Type B pancreatic cell (in vitro differentiated cells): ENCODE measurements around the gene ATP6V0E2. TPM values are rescaled to one million over a fixed set of nuclear protein-coding genes. Genes with fewer than 3 reads are reported as not detected.

Experiments used
- DNase-seq: peaks from one replicate; pipeline ENCODE4 v3.0.0; 2021; ENCODE audit warnings: mixed read lengths; ENCODE audit not compliant: unreplicated experiment; ENCODE audit errors: extremely low spot score
- H3K27ac Mint-ChIP-seq: 2 replicates; pipeline ENCODE4 v1.8.0; 2021; ENCODE audit warnings: mild to moderate bottlenecking, mixed read lengths
- H3K27me3 Mint-ChIP-seq: 2 replicates; pipeline ENCODE4 v1.8.0; 2021; ENCODE audit warnings: mixed read lengths
- H3K36me3 Mint-ChIP-seq: 2 replicates; pipeline ENCODE4 v1.8.0; 2021; ENCODE audit warnings: mixed read lengths
- H3K4me1 Mint-ChIP-seq: one replicate; pipeline ENCODE4 v1.8.0; 2021; ENCODE audit warnings: mixed read lengths; ENCODE audit not compliant: unreplicated experiment
- H3K4me3 Mint-ChIP-seq: 2 replicates; pipeline ENCODE4 v1.8.0; 2021; ENCODE audit warnings: mild to moderate bottlenecking, mixed read lengths
- H3K9me3 Mint-ChIP-seq: 2 replicates; pipeline ENCODE4 v1.8.0; 2021; ENCODE audit warnings: mixed read lengths
- CTCF ChIP-seq: fragments of 200-600 bp; sonication (generic); conservative IDR thresholded peaks from 2 replicates; pipeline ENCODE4 v1.5.0; 2021; ENCODE audit warnings: antibody characterized with exemption, mild to moderate bottlenecking
- total RNA-seq: library from RNA; stranded (reverse); gene quantifications from 2 replicates; pipeline ENCODE4 v1.2.1, GENCODE V29; 2021; ENCODE audit warnings: low replicate concordance

ATP6V0E2 gene
- total RNA-seq, 1 donor from 2014 or later, result 36.8 TPM

GRCh38 chr7:149873970-149874643, 338 bp downstream of the ATP6V0E2 start:
- Mint-ChIP-seq H3K36me3 (no peaks in the 10 kb centered on the region), H3K4me3 (peak overlapping the region; percentile 83), H3K9me3 (no peaks in the 10 kb centered on the region), H3K27ac (peak overlapping the region; percentile 100), H3K4me1 (peaks cover 24% of the 10 kb centered on the region), H3K27me3 (no peaks in the 10 kb centered on the region)
- no peak for DNase-seq
- TF ChIP-seq CTCF, result no peak

DNA sequence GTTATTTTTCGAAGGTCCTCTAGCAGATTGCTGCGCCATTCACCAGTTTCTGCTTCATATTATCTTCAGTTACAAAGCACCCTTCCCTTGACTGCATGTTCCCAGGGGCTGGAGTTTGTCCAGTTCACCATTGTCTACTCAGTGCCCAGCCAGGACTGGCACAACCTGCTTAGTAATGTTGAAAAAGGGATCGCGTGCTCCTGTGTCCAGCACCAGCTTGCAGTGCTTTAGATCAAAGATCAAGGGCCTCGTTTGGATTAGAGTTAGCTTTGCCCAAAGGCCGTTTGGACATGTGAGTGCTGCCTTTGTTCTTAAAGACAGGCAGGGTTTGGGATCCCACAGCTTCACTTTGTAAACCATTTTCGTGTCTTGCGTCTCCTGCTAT, 867 bp downstream of the ATP6V0E2 start:
- Mint-ChIP-seq H3K4me3 (peak overlapping the region; percentile 83), H3K9me3 (no peaks in the 10 kb centered on the region), H3K4me1 (peaks cover 24% of the 10 kb centered on the region), H3K36me3 (no peaks in the 10 kb centered on the region), H3K27ac (peak overlapping the region; percentile 17), H3K27me3 (no peaks in the 10 kb centered on the region)
- no peak for DNase-seq
- no peak for TF ChIP-seq CTCF

- no peaks in the 10 kb centered on the region for H3K27me3 Mint-ChIP-seq
- no peak for TF ChIP-seq CTCF
- no peaks in the 10 kb centered on the region for H3K36me3 Mint-ChIP-seq
- no peak overlapping the region for H3K27ac Mint-ChIP-seq
- H3K4me1 Mint-ChIP-seq, result peaks cover 24% of the 10 kb centered on the region
- peak overlapping the region; percentile 83 for H3K4me3 Mint-ChIP-seq
- H3K9me3 Mint-ChIP-seq, result no peaks in the 10 kb centered on the region
- no peak for DNase-seq
Measured at GRCh38 chr7:149875396-149875795, 1.6 kb downstream of the ATP6V0E2 start.

- Mint-ChIP-seq H3K36me3 (no peaks in the 10 kb centered on the region), H3K4me3 (no peak overlapping the region), H3K4me1 (peaks cover 23% of the 10 kb centered on the region), H3K9me3 (no peaks in the 10 kb centered on the region), H3K27ac (no peak overlapping the region), H3K27me3 (no peaks in the 10 kb centered on the region)
- no peak for DNase-seq
- no peak for TF ChIP-seq CTCF
Measured at GRCh38 chr7:149877890-149878522, 4.2 kb downstream of the ATP6V0E2 start.

DNA sequence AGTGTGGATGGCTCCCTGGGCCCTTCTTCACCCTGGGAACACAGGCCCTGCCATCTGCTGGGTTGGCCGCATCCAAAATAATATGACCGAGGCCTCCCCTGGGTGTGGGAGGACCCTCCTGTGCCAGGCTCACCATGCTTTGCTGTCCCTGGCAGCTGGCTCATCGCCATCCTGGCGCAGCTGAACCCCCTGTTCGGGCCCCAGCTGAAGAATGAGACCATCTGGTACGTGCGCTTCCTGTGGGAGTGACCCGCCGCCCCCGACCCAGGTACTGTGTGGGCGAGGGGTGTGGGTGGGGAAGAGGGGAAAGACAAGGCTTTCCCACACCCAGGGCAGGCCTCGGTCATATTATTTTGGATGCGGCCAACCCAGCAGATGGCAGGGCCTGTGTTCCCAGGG, 4.8 kb downstream of the ATP6V0E2 start:
- no peak overlapping the region for H3K27ac Mint-ChIP-seq
- no peaks in the 10 kb centered on the region for H3K27me3 Mint-ChIP-seq
- TF ChIP-seq CTCF, result no peak
- H3K9me3 Mint-ChIP-seq, result no peaks in the 10 kb centered on the region
- no peak for DNase-seq
- H3K4me1 Mint-ChIP-seq, result peaks cover 27% of the 10 kb centered on the region
- H3K36me3 Mint-ChIP-seq, result no peaks in the 10 kb centered on the region
- no peak overlapping the region for H3K4me3 Mint-ChIP-seq
